ENCODE measurements around the gene RNF10. TPM values are rescaled to one million over a fixed set of nuclear protein-coding genes. Genes with fewer than 3 reads are reported as not detected.
A peak's percentile ranks its signal among the peaks of the same experiment; 100 is the strongest.

Gene RNF10
- total RNA-seq, 2 donors from 2014 or later: 98.0 to 165 TPM

DNA sequence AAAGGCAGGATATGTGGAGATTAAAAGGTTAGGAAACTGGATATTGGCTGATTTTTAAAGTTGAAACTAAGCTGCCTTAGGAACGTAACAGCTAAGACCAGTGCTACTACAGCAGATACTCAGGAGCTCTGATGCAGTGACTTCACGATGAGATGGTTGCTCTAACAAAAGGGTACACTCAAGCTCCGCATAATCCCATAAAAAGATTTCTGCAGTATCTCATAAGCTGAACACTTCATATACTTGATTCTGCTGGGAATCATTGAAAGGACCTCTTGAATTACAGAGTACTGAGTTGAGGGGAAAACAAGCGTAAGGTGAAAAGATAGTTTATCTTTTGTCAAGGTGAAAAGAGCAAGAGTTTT lies 3.7 kb downstream of the RNF10 start:
- Histone ChIP-seq H3K36me3 (no peaks in the 10 kb centered on the region), H3K9me3 (no peaks in the 10 kb centered on the region), H3K4me1 (ENCODE audit: control insufficient read depth in 1 of 2, low read depth in 2 of 2) (peaks cover 54 to 73% of the 10 kb centered on the region in 2 donors), H3K4me3 (peak overlapping the region; percentile 83), H3K27me3 (replicated peaks; ENCODE audit: insufficient read depth) (no peaks in the 10 kb centered on the region), H3K27ac (peak overlapping the region; percentile 62 to 86)
- DNase-seq (ENCODE audit: low spot score): no peak
- ATAC-seq (ENCODE audit: insufficient number of reproducible peaks, low FRiP score, low read depth): no peak
- TF ChIP-seq, protein P1, sequence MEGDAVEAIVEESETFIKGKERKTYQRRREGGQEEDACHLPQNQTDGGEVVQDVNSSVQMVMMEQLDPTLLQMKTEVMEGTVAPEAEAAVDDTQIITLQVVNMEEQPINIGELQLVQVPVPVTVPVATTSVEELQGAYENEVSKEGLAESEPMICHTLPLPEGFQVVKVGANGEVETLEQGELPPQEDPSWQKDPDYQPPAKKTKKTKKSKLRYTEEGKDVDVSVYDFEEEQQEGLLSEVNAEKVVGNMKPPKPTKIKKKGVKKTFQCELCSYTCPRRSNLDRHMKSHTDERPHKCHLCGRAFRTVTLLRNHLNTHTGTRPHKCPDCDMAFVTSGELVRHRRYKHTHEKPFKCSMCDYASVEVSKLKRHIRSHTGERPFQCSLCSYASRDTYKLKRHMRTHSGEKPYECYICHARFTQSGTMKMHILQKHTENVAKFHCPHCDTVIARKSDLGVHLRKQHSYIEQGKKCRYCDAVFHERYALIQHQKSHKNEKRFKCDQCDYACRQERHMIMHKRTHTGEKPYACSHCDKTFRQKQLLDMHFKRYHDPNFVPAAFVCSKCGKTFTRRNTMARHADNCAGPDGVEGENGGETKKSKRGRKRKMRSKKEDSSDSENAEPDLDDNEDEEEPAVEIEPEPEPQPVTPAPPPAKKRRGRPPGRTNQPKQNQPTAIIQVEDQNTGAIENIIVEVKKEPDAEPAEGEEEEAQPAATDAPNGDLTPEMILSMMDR (IDR thresholded peaks at IDR 0.05): no peak

- DNase-seq (ENCODE audit: low spot score) (peak; percentile 33), ATAC-seq (ENCODE audit: insufficient number of reproducible peaks, low FRiP score, low read depth) (no peak)
- H3K4me1 ChIP-seq (ENCODE audit: control insufficient read depth in 1 of 2, low read depth in 2 of 2): peaks cover 54 to 79% of the 10 kb centered on the region in 2 donors
- no peaks in the 10 kb centered on the region for H3K36me3 ChIP-seq
- no peaks in the 10 kb centered on the region for H3K9me3 ChIP-seq
- TF ChIP-seq, protein P1 (IDR thresholded peaks at IDR 0.05): no peak
- no peaks in the 10 kb centered on the region for H3K27me3 ChIP-seq (replicated peaks; ENCODE audit: insufficient read depth)
- peak overlapping the region; percentile 83 for H3K4me3 ChIP-seq
- peak overlapping the region; percentile 62 to 86 for H3K27ac ChIP-seq
Measured at GRCh38 chr12:120538281-120539156, 4.4 kb downstream of the RNF10 start.

GRCh38 chr12:120539303-120539702 lies 5.1 kb downstream of the RNF10 start:
- TF ChIP-seq, protein P1 (IDR thresholded peaks at IDR 0.05): no peak
- Histone ChIP-seq H3K36me3 (no peaks in the 10 kb centered on the region), H3K4me1 (ENCODE audit: control insufficient read depth in 1 of 2, low read depth in 2 of 2) (peaks cover 54 to 84% of the 10 kb centered on the region in 2 donors), H3K4me3 (peak overlapping the region; percentile 83), H3K27me3 (replicated peaks; ENCODE audit: insufficient read depth) (no peaks in the 10 kb centered on the region), H3K27ac (peak overlapping the region; percentile 62 to 86), H3K9me3 (no peaks in the 10 kb centered on the region)
- DNase-seq (ENCODE audit: low spot score) (no peak), ATAC-seq (ENCODE audit: insufficient number of reproducible peaks, low FRiP score, low read depth) (no peak)

GRCh38 chr12:120540445-120540844 lies 6.3 kb downstream of the RNF10 start:
- H3K27ac ChIP-seq: peak overlapping the region; percentile 62 to 86
- H3K36me3 ChIP-seq: no peaks in the 10 kb centered on the region
- peaks cover 53 to 84% of the 10 kb centered on the region in 2 donors for H3K4me1 ChIP-seq (ENCODE audit: control insufficient read depth in 1 of 2, low read depth in 2 of 2)
- TF ChIP-seq, protein P1 (IDR thresholded peaks at IDR 0.05): no peak
- DNase-seq (ENCODE audit: low spot score) (no peak), ATAC-seq (ENCODE audit: insufficient number of reproducible peaks, low FRiP score, low read depth) (peak; percentile 39)
- no peak overlapping the region for H3K4me3 ChIP-seq
- no peaks in the 10 kb centered on the region for H3K27me3 ChIP-seq (replicated peaks; ENCODE audit: insufficient read depth)
- no peaks in the 10 kb centered on the region for H3K9me3 ChIP-seq

DNA sequence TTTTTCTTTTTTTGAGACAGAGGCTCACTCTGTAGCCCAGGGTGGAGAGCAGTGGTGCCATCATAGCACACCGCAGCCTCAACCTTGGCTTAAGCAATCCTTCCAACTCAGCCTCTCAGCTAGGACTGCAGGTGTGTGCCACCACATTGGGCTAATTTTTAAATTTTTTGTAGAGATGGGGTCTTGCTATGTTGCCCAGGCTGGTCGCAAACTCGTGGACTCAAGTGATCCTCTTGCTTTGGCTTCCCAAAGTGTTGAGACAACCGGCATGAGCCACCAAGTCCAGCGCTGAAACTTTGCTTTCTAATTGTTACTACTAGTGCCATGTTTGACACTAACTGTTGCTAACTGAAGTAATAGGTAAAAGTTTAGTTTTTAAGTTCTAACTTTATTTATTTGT lies 8.0 kb downstream of the RNF10 start:
- H3K4me3 ChIP-seq: no peak overlapping the region
- no peaks in the 10 kb centered on the region for H3K27me3 ChIP-seq (replicated peaks; ENCODE audit: insufficient read depth)
- H3K9me3 ChIP-seq: no peaks in the 10 kb centered on the region
- peaks cover 37 to 74% of the 10 kb centered on the region in 2 donors for H3K4me1 ChIP-seq (ENCODE audit: control insufficient read depth in 1 of 2, low read depth in 2 of 2)
- ATAC-seq (ENCODE audit: insufficient number of reproducible peaks, low FRiP score, low read depth): no peak
- DNase-seq (ENCODE audit: low spot score): no peak
- H3K27ac ChIP-seq: no peak overlapping the region
- TF ChIP-seq, protein P1 (IDR thresholded peaks at IDR 0.05): no peak
- peaks cover 12% of the 10 kb centered on the region for H3K36me3 ChIP-seq

Measured in thoracic aorta (tissue), 2 donors.